COLO668 (cell line): ENCODE measurements around the gene PDCL2.
"Not testable (repeated sequence)": the region's sequence is repeated elsewhere in the genome, so short reads cannot be mapped to it uniquely, and the experiment has no call there.

Experiments
- DNase-seq: peaks from one replicate; lab custom pipeline; 2025; ENCODE audit not compliant: unreplicated experiment; lab: John Stamatoyannopoulos, UW

PDCL2 gene

GRCh38 chr4:55592014-55592413 is at the start of gene PDCL2:
PDCL2 (minus strand) TSS chr4:55592245; CDS start chr4:55592109, 136 bp downstream.
- peak; percentile 11 for DNase-seq

- no peak for DNase-seq
Observed at GRCh38 chr4:55637272-55637820, 45.3 kb upstream of the PDCL2 start.

GRCh38 chr4:55636656-55636999 is 44.6 kb upstream of the PDCL2 start:
- DNase-seq, result no peak

- DNase-seq, result peak; percentile 80
Observed at GRCh38 chr4:55635741-55636655, 44.0 kb upstream of the PDCL2 start, which contains the start of gene NMU. NMU (minus strand) TSS chr4:55636298; CDS start chr4:55636192, 106 bp downstream.

- no peak for DNase-seq
Observed at GRCh38 chr4:55635282-55635681, 43.2 kb upstream of the PDCL2 start.

GRCh38 chr4:55634417-55635128 is 42.5 kb upstream of the PDCL2 start:
- no peak for DNase-seq

- no peak for DNase-seq
Observed at GRCh38 chr4:55633903-55634302, 41.9 kb upstream of the PDCL2 start.

GRCh38 chr4:55625835-55626234 is 33.8 kb upstream of the PDCL2 start:
- DNase-seq, result no peak

GRCh38 chr4:55624063-55624462 is 32.0 kb upstream of the PDCL2 start:
- DNase-seq, result not testable (repeated sequence)

- no peak for DNase-seq
Observed at GRCh38 chr4:55618546-55619143, 26.6 kb upstream of the PDCL2 start.

GRCh38 chr4:55617587-55618197 is 25.6 kb upstream of the PDCL2 start:
- DNase-seq, result no peak

- no peak for DNase-seq
Observed at GRCh38 chr4:55615008-55615407, 23.0 kb upstream of the PDCL2 start.

GRCh38 chr4:55613621-55614020 is 21.6 kb upstream of the PDCL2 start:
- no peak for DNase-seq

- DNase-seq, result no peak
Observed at GRCh38 chr4:55612341-55612740, 20.3 kb upstream of the PDCL2 start.

GRCh38 chr4:55611358-55612059 is 19.5 kb upstream of the PDCL2 start:
- no peak for DNase-seq

- no peak for DNase-seq
Observed at GRCh38 chr4:55610381-55610780, 18.3 kb upstream of the PDCL2 start.

- DNase-seq, result no peak
Observed at GRCh38 chr4:55609393-55609866, 17.4 kb upstream of the PDCL2 start.

GRCh38 chr4:55608591-55608990 is 16.5 kb upstream of the PDCL2 start:
- no peak for DNase-seq

- no peak for DNase-seq
Observed at GRCh38 chr4:55604996-55605395, 13.0 kb upstream of the PDCL2 start.

- DNase-seq, result no peak
Observed at GRCh38 chr4:55600640-55601039, 8.6 kb upstream of the PDCL2 start.
